Stomach (tissue), 9 donors: ENCODE measurements around the gene RNPEPL1. TPM values are rescaled to one million over a fixed set of nuclear protein-coding genes. Genes with fewer than 3 reads are reported as not detected.

Experiments
- DNase-seq, 2 donors: peaks; one replicate each; pipeline versions ENCODE4 v3.0.0 to v3.0.0-alpha.2; 2013 to 2019
- H3K27ac ChIP-seq, 5 donors: fragments of 200-600 bp in 4 of 5; sonication (generic) in 4 of 5; one replicate each; pipeline ENCODE4 v1.5.1; 2013 to 2019; ENCODE audit warnings: mild to moderate bottlenecking in 1 of 5, moderate library complexity in 1 of 5
- H3K27me3 ChIP-seq, 3 donors: fragments of 200-600 bp; sonication (generic); one replicate each; pipeline ENCODE4 v1.5.1; 2017 to 2019; ENCODE audit warnings: mixed run types in 1 of 3
- H3K36me3 ChIP-seq, 4 donors: fragments of 200-600 bp; sonication (generic); 1 replicate in 3 of 4; 2 replicates in 1 of 4; pipeline ENCODE4 v1.5.1; 2016 to 2019
- H3K4me1 ChIP-seq, 4 donors: fragments of 200-600 bp; sonication (generic); one replicate each; pipeline ENCODE4 v1.5.1; 2016 to 2019
- H3K4me3 ChIP-seq, 4 donors: fragments of 200-600 bp; sonication (generic) in 3 of 4; one replicate each; pipeline ENCODE4 v1.5.1; 2016 to 2019; ENCODE audit warnings: mild to moderate bottlenecking in 1 of 4
- H3K9me3 ChIP-seq, 4 donors: fragments of 200-600 bp; sonication (generic); one replicate each; pipeline ENCODE4 v1.5.1; 2016 to 2019
- CTCF ChIP-seq, 7 experiments: fragments of 450-650 bp in 4 of 7; fragments of 200-600 bp in 3 of 7; sonication (generic) in 3 of 7; IDR thresholded peaks; one replicate each; pipeline ENCODE4 v1.5.1; 2016 to 2019; ENCODE audit warnings: antibody characterized with exemption in 7 of 7, control low read depth in 2 of 7, mild to moderate bottlenecking in 1 of 7
- EP300 ChIP-seq: sonication (generic); formaldehyde crosslinking; IDR thresholded peaks from one replicate; pipeline ENCODE4 v1.6.1; 2017; ENCODE audit warnings: antibody characterized with exemption
- POLR2A ChIP-seq, 4 donors: fragments of 450-650 bp; IDR thresholded peaks; one replicate each; pipeline ENCODE4 v1.6.1; 2016; ENCODE audit warnings: antibody characterized with exemption in 4 of 4, control low read depth in 2 of 4, mild to moderate bottlenecking in 1 of 4, moderate library complexity in 1 of 4
- POLR2AphosphoS5 ChIP-seq, 3 donors: sonication (generic); formaldehyde crosslinking; IDR thresholded peaks; one replicate each; pipeline ENCODE4 v1.6.1; 2016; ENCODE audit warnings: antibody characterized with exemption in 3 of 3
- WGBS, 5 donors: extraction: QIAGEN DNeasy Blood & Tissue Kit in 3 of 5; methylation state at CpG; one replicate each; pipeline versions ENCODE4 v1.1.5 to v1.1.7; 2013 to 2018; 5-methylcytosine and 5-hydroxymethylcytosine counted together
- intact Hi-C: fragments of 100-400 bp; cut with DNase I; formaldehyde crosslinking; loops from one replicate; pipeline ENCODE4 v1.15.1; 2023; ENCODE audit warnings: low total_unique reads
- polyA plus RNA-seq, 3 donors: library from polyadenylated mRNA; stranded (reverse); fragments of 200-250 nt; gene quantifications; one replicate each; pipeline ENCODE4 v1.2.3, GENCODE V29; 2013
- total RNA-seq, 5 donors: library from RNA; depleted of rRNA; stranded (reverse); fragments of >200 nt; gene quantifications; one replicate each; pipeline versions ENCODE4 v1.1.0 to v1.2.3, GENCODE V29; 2014 to 2016
- donor health status: healthy with polysubstance abuse.
- donor health status: Bipolar disorder and iron deficiency.
- donor health status: healthy.

Gene RNPEPL1
- total and polyA plus RNA-seq, 8 donors = 32.7 to 196 (median 124) TPM

DNA sequence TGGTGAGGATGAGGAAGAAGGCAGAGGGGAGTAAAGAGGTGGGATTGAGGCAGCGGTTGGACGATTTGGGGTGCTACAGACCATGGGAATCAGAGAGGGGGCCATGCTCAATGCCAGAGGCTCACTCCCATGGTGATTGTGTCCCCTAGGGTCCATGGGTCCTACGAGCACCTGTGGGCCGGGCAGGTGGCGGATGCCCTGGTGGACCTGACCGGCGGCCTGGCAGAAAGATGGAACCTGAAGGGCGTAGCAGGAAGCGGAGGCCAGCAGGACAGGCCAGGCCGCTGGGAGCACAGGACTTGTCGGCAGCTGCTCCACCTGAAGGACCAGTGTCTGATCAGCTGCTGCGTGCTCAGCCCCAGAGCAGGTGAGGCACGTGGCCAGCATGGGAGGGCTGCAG lies 23.5 kb downstream of the RNPEPL1 start:
- no peak for TF ChIP-seq CTCF (IDR thresholded peaks at IDR 0.05)
- no peak for TF ChIP-seq EP300
- TF ChIP-seq POLR2A (IDR thresholded peaks at IDR 0.05) = no peak
- TF ChIP-seq POLR2AphosphoS5 (IDR thresholded peaks at IDR 0.05) = no peak
- Histone ChIP-seq H3K27me3 (no peaks in the 10 kb centered on the region), H3K4me1 (peaks cover 33 to 71% (median 56%) of the 10 kb centered on the region in 4 donors), H3K4me3 (no peak overlapping the region), H3K9me3 (no peaks in the 10 kb centered on the region), H3K27ac (no peak overlapping the region), H3K36me3 (peaks cover 12 to 76% (median 71%) of the 10 kb centered on the region in 4 donors)
- no peak for DNase-seq
- intact Hi-C loops = no loop called here
- WGBS, 5 donors = 91 to 96% (median 95%) methylated on average over 12 to 13 of the region's 13 CpGs

- Histone ChIP-seq H3K9me3 (no peaks in the 10 kb centered on the region), H3K36me3 (peaks cover 16 to 88% (median 84%) of the 10 kb centered on the region in 4 donors), H3K4me1 (peaks cover 22 to 63% (median 49%) of the 10 kb centered on the region in 4 donors), H3K27ac (no peak overlapping the region), H3K4me3 (no peak overlapping the region), H3K27me3 (no peaks in the 10 kb centered on the region)
- WGBS, 5 donors = 85 to 94% (median 88%) methylated on average over 14 to 20 of the region's 20 CpGs
- no peak for DNase-seq
- TF ChIP-seq POLR2A (IDR thresholded peaks at IDR 0.05) (no peak), POLR2AphosphoS5 (IDR thresholded peaks at IDR 0.05) (no peak), CTCF (IDR thresholded peaks at IDR 0.05) (no peak), EP300 (no peak)
- intact Hi-C loops = no loop called here
Observed at GRCh38 chr2:240593026-240593702, 24.9 kb downstream of the RNPEPL1 start.

GRCh38 chr2:240593703-240594451 lies 25.6 kb downstream of the RNPEPL1 start:
- Histone ChIP-seq H3K36me3 (peaks cover 21 to 96% (median 91%) of the 10 kb centered on the region in 4 donors), H3K9me3 (no peaks in the 10 kb centered on the region), H3K27ac (no peak overlapping the region), H3K4me1 (peaks cover 18 to 56% (median 42%) of the 10 kb centered on the region in 4 donors), H3K27me3 (no peaks in the 10 kb centered on the region), H3K4me3 (no peak overlapping the region)
- WGBS, 5 donors = 91 to 97% (median 93%) methylated on average over 6 to 19 of the region's 19 CpGs
- no peak for DNase-seq
- TF ChIP-seq CTCF (IDR thresholded peaks at IDR 0.05) (no peak), POLR2A (IDR thresholded peaks at IDR 0.05) (no peak), EP300 (no peak), POLR2AphosphoS5 (IDR thresholded peaks at IDR 0.05) (no peak)
- intact Hi-C loops = no loop called here

- intact Hi-C loops = no loop called here
- TF ChIP-seq CTCF (IDR thresholded peaks at IDR 0.05) (no peak), POLR2AphosphoS5 (IDR thresholded peaks at IDR 0.05) (no peak), POLR2A (IDR thresholded peaks at IDR 0.05) (no peak), EP300 (no peak)
- Histone ChIP-seq H3K4me3 (no peak overlapping the region), H3K27me3 (no peaks in the 10 kb centered on the region), H3K9me3 (no peaks in the 10 kb centered on the region), H3K27ac (no peak overlapping the region), H3K36me3 (peaks cover 21 to 97% (median 94%) of the 10 kb centered on the region in 4 donors), H3K4me1 (peaks cover 10 to 48% (median 35%) of the 10 kb centered on the region in 4 donors)
- WGBS, 5 donors = 86 to 92% (median 90%) methylated on average over 25 to 34 of the region's 34 CpGs
- no peak for DNase-seq
Observed at GRCh38 chr2:240594511-240595380, 26.5 kb downstream of the RNPEPL1 start.
